ENCODE measurements around the gene EMID1. TPM values are rescaled to one million over a fixed set of nuclear protein-coding genes. Genes with fewer than 3 reads are reported as not detected.

EMID1 gene
- total and polyA plus RNA-seq, 2 donors from 2014 or later = 9.6 to 25.5 TPM

GRCh38 chr22:29165321-29166060 lies 40.2 kb upstream of the EMID1 start:
- intact Hi-C loops (cut with DNase I) = no loop called here
- FAIRE-seq = no peak
- H3K27ac ChIP-seq (ENCODE audit: low read depth in 2 of 2, low read length in 2 of 2) = no peak overlapping the region
- TF ChIP-seq CTCF (IDR thresholded peaks at IDR 0.05; ENCODE audit: borderline replicate concordance, extremely low read depth, insufficient read depth) = no peak
- no peaks in the 10 kb centered on the region for H3K4me1 ChIP-seq (ENCODE audit: control insufficient read depth in 2 of 3, insufficient read depth in 2 of 3, low read depth in 1 of 3, low read length in 3 of 3)
- no peaks in the 10 kb centered on the region for H3K27me3 ChIP-seq (ENCODE audit: control insufficient read depth, insufficient read depth, low read length)
- no peak overlapping the region for H3K4me3 ChIP-seq (ENCODE audit: low read length in 3 of 3)
- H3K9ac ChIP-seq (ENCODE audit: low read length in 3 of 3) = no peak overlapping the region
- no peaks in the 10 kb centered on the region for H3K9me3 ChIP-seq (ENCODE audit: control insufficient read depth in 2 of 3, insufficient read depth in 1 of 3, low read length in 3 of 3)
- peak in 2 of 5 donors; percentile 18 to 46 for DNase-seq
- H3K36me3 ChIP-seq (ENCODE audit: control insufficient read depth in 2 of 3, insufficient read depth in 3 of 3, low read length in 3 of 3) = no peaks in the 10 kb centered on the region

GRCh38 chr22:29166180-29166579 lies 39.5 kb upstream of the EMID1 start:
- TF ChIP-seq CTCF (IDR thresholded peaks at IDR 0.05; ENCODE audit: borderline replicate concordance, extremely low read depth, insufficient read depth) = no peak
- Histone ChIP-seq H3K9ac (ENCODE audit: low read length in 3 of 3) (no peak overlapping the region), H3K4me1 (ENCODE audit: control insufficient read depth in 2 of 3, insufficient read depth in 2 of 3, low read depth in 1 of 3, low read length in 3 of 3) (no peaks in the 10 kb centered on the region), H3K27ac (ENCODE audit: low read depth in 2 of 2, low read length in 2 of 2) (no peak overlapping the region), H3K36me3 (ENCODE audit: control insufficient read depth in 2 of 3, insufficient read depth in 3 of 3, low read length in 3 of 3) (no peaks in the 10 kb centered on the region), H3K4me3 (ENCODE audit: low read length in 3 of 3) (no peak overlapping the region), H3K27me3 (ENCODE audit: control insufficient read depth, insufficient read depth, low read length) (no peaks in the 10 kb centered on the region), H3K9me3 (ENCODE audit: control insufficient read depth in 2 of 3, insufficient read depth in 1 of 3, low read length in 3 of 3) (no peaks in the 10 kb centered on the region)
- FAIRE-seq (no peak), DNase-seq (peak in 2 of 5 donors; percentile 21 to 22)
- intact Hi-C loops (cut with DNase I) = no loop called here

GRCh38 chr22:29167032-29167911 lies 38.4 kb upstream of the EMID1 start:
- FAIRE-seq = no peak

More at GRCh38 chr22:29167032-29167911, 38.4 kb upstream of the EMID1 start:
- Histone ChIP-seq H3K4me1 (ENCODE audit: control insufficient read depth in 2 of 3, insufficient read depth in 2 of 3, low read depth in 1 of 3, low read length in 3 of 3) (no peaks in the 10 kb centered on the region), H3K4me3 (ENCODE audit: low read length in 3 of 3) (no peak overlapping the region), H3K27me3 (ENCODE audit: control insufficient read depth, insufficient read depth, low read length) (no peaks in the 10 kb centered on the region), H3K9me3 (ENCODE audit: control insufficient read depth in 2 of 3, insufficient read depth in 1 of 3, low read length in 3 of 3) (no peaks in the 10 kb centered on the region), H3K36me3 (ENCODE audit: control insufficient read depth in 2 of 3, insufficient read depth in 3 of 3, low read length in 3 of 3) (no peaks in the 10 kb centered on the region), H3K9ac (ENCODE audit: low read length in 3 of 3) (no peak overlapping the region), H3K27ac (ENCODE audit: low read depth in 2 of 2, low read length in 2 of 2) (no peak overlapping the region)
- peak in 2 of 5 donors; percentile 15 to 20 for DNase-seq
- no peak for TF ChIP-seq CTCF (IDR thresholded peaks at IDR 0.05; ENCODE audit: borderline replicate concordance, extremely low read depth, insufficient read depth)
- intact Hi-C loops (cut with DNase I) = no loop called here

Data from kidney (tissue), 14 donors.